Measurements from ENCODE around the gene PLA2G4D. TPM values are rescaled to one million over a fixed set of nuclear protein-coding genes. Genes with fewer than 3 reads are reported as not detected.

The PLA2G4D gene
- total RNA-seq, 3 donors from 2014 or later: not detected

DNA sequence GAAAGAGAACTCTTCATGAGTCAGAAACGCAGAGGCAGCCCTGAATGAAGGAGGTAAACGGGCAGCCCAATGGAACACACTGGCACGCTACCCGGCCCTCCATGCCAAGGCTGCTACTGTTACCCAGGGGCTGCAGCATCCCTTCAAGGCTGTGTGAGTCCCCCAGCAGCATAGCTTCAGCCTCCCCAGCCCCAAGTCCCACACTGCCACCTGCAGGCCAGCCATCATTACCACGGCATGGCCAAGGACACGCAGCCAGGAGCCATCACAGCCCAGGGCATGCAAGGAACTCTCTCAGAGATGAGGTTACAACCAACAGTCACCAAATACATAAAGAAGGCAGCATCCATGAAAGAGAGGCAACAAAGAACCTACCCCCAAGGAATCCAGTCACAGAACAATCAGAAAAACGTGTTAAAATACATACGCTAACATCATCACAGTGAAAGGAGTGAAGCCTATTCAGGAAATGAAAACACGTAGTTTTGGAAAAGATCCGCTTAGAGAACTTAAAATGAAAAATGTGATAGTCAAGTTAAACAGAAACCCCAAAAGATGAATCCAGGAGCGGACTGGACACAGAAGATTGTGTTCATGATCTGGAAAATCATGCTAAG lies 39.6 kb upstream of the PLA2G4D start:
- Mint-ChIP-seq H3K9me3 (no peaks in the 10 kb centered on the region), H3K4me3 (no peak overlapping the region), H3K4me1 (ENCODE audit: low read depth) (no peaks in the 10 kb centered on the region), H3K36me3 (ENCODE audit: insufficient read depth) (no peaks in the 10 kb centered on the region), H3K27me3 (ENCODE audit: low read depth) (peaks cover 9% of the 10 kb centered on the region)
- DNase-seq (peak; percentile 32), ATAC-seq (peak; percentile 63 to 67)

- ATAC-seq: no peak
- H3K4me1 Mint-ChIP-seq (ENCODE audit: low read depth): no peaks in the 10 kb centered on the region
- no peaks in the 10 kb centered on the region for H3K9me3 Mint-ChIP-seq
- no peaks in the 10 kb centered on the region for H3K36me3 Mint-ChIP-seq (ENCODE audit: insufficient read depth)
- peaks cover 10% of the 10 kb centered on the region for H3K27me3 Mint-ChIP-seq (ENCODE audit: low read depth)
- DNase-seq: no peak
- H3K4me3 Mint-ChIP-seq: no peak overlapping the region
Observed at GRCh38 chr15:42133356-42133755, 39.0 kb upstream of the PLA2G4D start.

- Mint-ChIP-seq H3K4me1 (ENCODE audit: low read depth) (no peaks in the 10 kb centered on the region), H3K36me3 (ENCODE audit: insufficient read depth) (no peaks in the 10 kb centered on the region), H3K9me3 (no peaks in the 10 kb centered on the region), H3K27me3 (ENCODE audit: low read depth) (peaks cover 13% of the 10 kb centered on the region), H3K4me3 (no peak overlapping the region)
- DNase-seq (no peak), ATAC-seq (no peak)
Observed at GRCh38 chr15:42131826-42132806, 37.8 kb upstream of the PLA2G4D start.

DNA sequence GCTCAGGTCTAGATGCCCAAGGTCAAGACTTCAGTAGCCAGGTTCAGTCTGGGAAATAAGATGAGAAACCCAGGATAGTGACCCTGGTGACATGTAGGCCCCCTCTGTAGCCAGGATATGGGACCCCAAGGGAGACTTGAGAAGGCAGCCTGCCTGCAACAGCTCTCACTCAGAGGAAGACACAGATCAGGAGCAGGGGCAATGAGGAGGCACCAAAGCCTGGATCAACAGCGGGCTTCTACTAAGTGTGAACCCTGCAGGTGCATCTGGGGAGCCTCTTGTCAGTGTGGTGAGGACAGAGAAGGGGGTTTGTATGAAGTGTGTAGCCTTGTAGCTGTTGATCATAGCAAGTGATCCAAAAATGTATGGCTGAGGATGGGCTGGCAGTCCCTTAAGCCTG lies 36.6 kb upstream of the PLA2G4D start:
- no peak for ATAC-seq
- Mint-ChIP-seq H3K4me3 (no peak overlapping the region), H3K9me3 (no peaks in the 10 kb centered on the region), H3K4me1 (ENCODE audit: low read depth) (no peaks in the 10 kb centered on the region), H3K36me3 (ENCODE audit: insufficient read depth) (no peaks in the 10 kb centered on the region), H3K27me3 (ENCODE audit: low read depth) (peaks cover 13% of the 10 kb centered on the region)
- DNase-seq: no peak

DNA sequence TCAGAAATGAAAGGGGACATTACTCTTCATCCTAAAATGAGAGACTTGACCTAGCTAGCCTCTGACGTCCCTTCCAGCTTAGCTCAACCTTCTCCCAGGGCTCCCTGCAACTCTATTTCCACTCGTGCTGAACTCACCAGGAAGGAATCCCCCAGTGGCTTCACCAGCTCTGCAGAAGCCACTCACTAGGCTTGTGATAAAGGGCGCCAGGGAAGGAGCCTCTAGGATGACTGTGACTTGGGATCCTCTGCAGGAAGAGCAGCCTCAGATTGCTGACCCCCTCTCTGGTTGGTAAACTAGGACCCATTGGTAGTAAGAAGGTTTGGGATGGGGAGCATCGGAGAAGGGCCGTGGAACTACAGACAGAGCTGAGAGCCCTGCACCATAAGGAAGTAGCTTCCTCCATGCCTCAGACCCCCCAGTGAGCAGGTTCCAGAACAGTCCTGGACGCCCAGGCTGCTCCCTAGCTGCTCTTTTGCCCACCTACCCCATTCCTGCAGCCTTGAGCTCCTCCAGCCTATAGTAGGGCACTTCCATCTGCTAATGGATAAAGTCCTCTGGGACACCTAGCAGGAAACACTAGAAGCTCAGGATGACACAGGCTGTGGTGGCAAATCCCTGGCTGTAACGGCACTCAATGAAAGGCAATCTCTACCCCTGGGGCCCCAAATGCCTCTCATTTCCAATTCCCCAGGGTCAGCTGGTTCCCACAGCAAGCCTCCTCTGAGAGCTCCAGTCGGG lies 36.1 kb upstream of the PLA2G4D start:
- Mint-ChIP-seq H3K4me1 (ENCODE audit: low read depth) (no peaks in the 10 kb centered on the region), H3K9me3 (no peaks in the 10 kb centered on the region), H3K36me3 (ENCODE audit: insufficient read depth) (no peaks in the 10 kb centered on the region), H3K4me3 (no peak overlapping the region), H3K27me3 (ENCODE audit: low read depth) (peaks cover 13% of the 10 kb centered on the region)
- DNase-seq (no peak), ATAC-seq (no peak)

DNA sequence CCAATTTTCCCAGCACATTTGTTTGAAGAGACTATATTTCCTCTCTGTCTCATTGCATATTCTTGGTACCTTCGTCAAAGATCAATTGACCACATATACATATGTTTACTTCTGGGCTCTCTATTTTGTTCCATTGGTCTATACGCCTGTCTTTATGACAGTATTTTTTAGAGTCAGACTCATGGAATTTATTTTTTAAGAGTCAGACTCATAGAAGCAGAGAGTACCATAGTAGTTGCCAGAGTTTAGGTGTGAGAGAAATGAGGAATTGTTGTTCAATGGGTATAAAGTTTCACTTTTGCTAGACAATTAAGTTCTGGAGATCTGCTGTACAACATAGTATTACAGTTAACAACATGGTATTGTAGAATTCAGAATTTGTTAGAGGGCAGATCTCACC lies 35.0 kb upstream of the PLA2G4D start:
- H3K4me3 Mint-ChIP-seq: no peak overlapping the region
- no peaks in the 10 kb centered on the region for H3K9me3 Mint-ChIP-seq
- H3K36me3 Mint-ChIP-seq (ENCODE audit: insufficient read depth): no peaks in the 10 kb centered on the region
- ATAC-seq (no peak), DNase-seq (no peak)
- no peaks in the 10 kb centered on the region for H3K4me1 Mint-ChIP-seq (ENCODE audit: low read depth)
- peaks cover 13% of the 10 kb centered on the region for H3K27me3 Mint-ChIP-seq (ENCODE audit: low read depth)

DNA sequence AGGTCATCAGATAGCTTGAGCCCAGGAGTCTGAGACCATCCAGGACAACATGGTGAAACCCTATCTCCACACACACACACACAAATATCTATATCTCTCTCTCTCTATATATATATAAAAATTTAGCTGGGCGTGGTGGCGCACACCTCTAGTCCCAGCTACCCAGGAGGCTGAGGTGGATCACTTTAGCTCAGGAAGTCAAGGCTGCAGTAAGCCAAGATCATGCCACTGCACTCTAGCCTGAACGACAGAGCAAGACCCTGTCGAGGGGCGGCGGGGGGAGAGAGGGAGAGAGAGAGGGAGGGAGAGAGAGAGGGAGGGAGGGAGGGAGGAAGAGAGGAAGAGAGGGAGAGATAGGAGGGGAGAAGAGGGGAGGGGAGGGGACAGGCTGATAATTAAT lies 34.1 kb upstream of the PLA2G4D start:
- H3K4me1 Mint-ChIP-seq (ENCODE audit: low read depth): no peaks in the 10 kb centered on the region
- H3K4me3 Mint-ChIP-seq: no peak overlapping the region
- peaks cover 13% of the 10 kb centered on the region for H3K27me3 Mint-ChIP-seq (ENCODE audit: low read depth)
- DNase-seq (no peak), ATAC-seq (no peak)
- no peaks in the 10 kb centered on the region for H3K9me3 Mint-ChIP-seq
- no peaks in the 10 kb centered on the region for H3K36me3 Mint-ChIP-seq (ENCODE audit: insufficient read depth)

DNA sequence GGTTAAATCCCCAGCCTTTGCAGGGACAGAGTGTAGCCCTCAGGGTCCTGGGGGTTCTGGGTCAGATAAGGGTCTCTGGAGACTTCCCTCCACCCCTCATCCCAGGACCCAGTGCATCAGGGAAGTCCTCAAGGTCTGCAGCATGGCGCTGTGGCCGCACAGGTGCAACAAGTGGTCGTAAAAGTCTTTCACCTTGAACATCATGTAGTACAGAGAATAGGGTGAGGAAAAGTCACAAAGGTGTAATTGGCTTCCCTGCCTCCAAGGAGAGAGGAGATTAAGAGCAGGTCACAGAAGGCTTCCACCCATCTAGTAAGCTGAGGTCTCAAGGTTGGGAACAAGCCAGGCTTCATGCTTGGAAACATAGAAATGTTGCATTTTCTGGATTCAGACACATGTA lies 29.2 kb upstream of the PLA2G4D start:
- Mint-ChIP-seq H3K9me3 (no peaks in the 10 kb centered on the region), H3K4me1 (ENCODE audit: low read depth) (no peaks in the 10 kb centered on the region), H3K27me3 (ENCODE audit: low read depth) (peaks cover 3% of the 10 kb centered on the region), H3K4me3 (no peak overlapping the region), H3K36me3 (ENCODE audit: insufficient read depth) (no peaks in the 10 kb centered on the region)
- ATAC-seq (no peak), DNase-seq (no peak)

GRCh38 chr15:42121682-42122081 lies 27.3 kb upstream of the PLA2G4D start:
- no peak overlapping the region for H3K4me3 Mint-ChIP-seq
- DNase-seq: no peak
- H3K4me1 Mint-ChIP-seq (ENCODE audit: low read depth): no peaks in the 10 kb centered on the region
- H3K27me3 Mint-ChIP-seq (ENCODE audit: low read depth): no peaks in the 10 kb centered on the region
- peak in 1 of 2 donors; percentile 14 for ATAC-seq
- no peaks in the 10 kb centered on the region for H3K36me3 Mint-ChIP-seq (ENCODE audit: insufficient read depth)
- H3K9me3 Mint-ChIP-seq: no peaks in the 10 kb centered on the region

- H3K4me1 Mint-ChIP-seq (ENCODE audit: low read depth): no peaks in the 10 kb centered on the region
- no peaks in the 10 kb centered on the region for H3K36me3 Mint-ChIP-seq (ENCODE audit: insufficient read depth)
- no peak for DNase-seq
- ATAC-seq: no peak
- no peaks in the 10 kb centered on the region for H3K27me3 Mint-ChIP-seq (ENCODE audit: low read depth)
- H3K9me3 Mint-ChIP-seq: no peaks in the 10 kb centered on the region
- H3K4me3 Mint-ChIP-seq: no peak overlapping the region
Observed at GRCh38 chr15:42121021-42121420, 26.7 kb upstream of the PLA2G4D start.

GRCh38 chr15:42120285-42120684 lies 25.9 kb upstream of the PLA2G4D start:
- Mint-ChIP-seq H3K9me3 (no peaks in the 10 kb centered on the region), H3K4me1 (ENCODE audit: low read depth) (no peaks in the 10 kb centered on the region), H3K4me3 (no peak overlapping the region), H3K36me3 (ENCODE audit: insufficient read depth) (no peaks in the 10 kb centered on the region), H3K27me3 (ENCODE audit: low read depth) (no peaks in the 10 kb centered on the region)
- no peak for ATAC-seq
- no peak for DNase-seq

GRCh38 chr15:42119446-42119760 lies 25.0 kb upstream of the PLA2G4D start:
- Mint-ChIP-seq H3K9me3 (no peaks in the 10 kb centered on the region), H3K4me1 (ENCODE audit: low read depth) (no peaks in the 10 kb centered on the region), H3K27me3 (ENCODE audit: low read depth) (no peaks in the 10 kb centered on the region), H3K36me3 (ENCODE audit: insufficient read depth) (no peaks in the 10 kb centered on the region), H3K4me3 (no peak overlapping the region)
- DNase-seq (no peak), ATAC-seq (no peak)

GRCh38 chr15:42118650-42119445 lies 24.5 kb upstream of the PLA2G4D start:
- Mint-ChIP-seq H3K27me3 (ENCODE audit: low read depth) (no peaks in the 10 kb centered on the region), H3K4me1 (ENCODE audit: low read depth) (no peaks in the 10 kb centered on the region), H3K4me3 (no peak overlapping the region), H3K36me3 (ENCODE audit: insufficient read depth) (no peaks in the 10 kb centered on the region), H3K9me3 (no peaks in the 10 kb centered on the region)
- DNase-seq: no peak
- ATAC-seq: peak in 1 of 2 donors; percentile 35

DNA sequence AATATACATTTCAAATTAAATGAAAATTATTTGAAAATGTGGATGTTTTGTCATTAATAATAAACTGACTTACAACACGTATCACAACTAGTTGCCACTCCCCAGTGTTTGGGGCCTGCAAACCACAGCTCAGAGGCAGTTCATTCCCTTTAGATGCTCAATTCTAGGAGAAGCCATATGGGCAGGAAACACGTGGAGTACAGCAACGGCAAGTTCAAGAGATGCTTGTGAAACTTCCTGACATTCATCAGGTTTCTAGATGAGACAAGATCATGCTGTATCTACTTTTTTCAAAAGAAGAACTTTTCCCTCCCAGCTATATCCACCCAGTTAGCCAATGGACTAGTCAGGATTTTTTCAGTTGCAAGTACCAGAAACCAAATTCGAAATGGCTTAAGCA lies 17.6 kb upstream of the PLA2G4D start:
- Mint-ChIP-seq H3K9me3 (no peaks in the 10 kb centered on the region), H3K27me3 (ENCODE audit: low read depth) (peaks cover 19% of the 10 kb centered on the region), H3K36me3 (ENCODE audit: insufficient read depth) (no peaks in the 10 kb centered on the region), H3K4me1 (ENCODE audit: low read depth) (peaks cover 6% of the 10 kb centered on the region), H3K4me3 (no peak overlapping the region)
- ATAC-seq: no peak
- no peak for DNase-seq

Data from activated T-cell treated with anti-CD3 and anti-CD28 coated beads, Interleukin-2, amount 50 U/mL, for 4 hours (primary cell).